HepG2 (cell line): ENCODE data around the gene TUBA4B. TPM values are rescaled to one million over a fixed set of nuclear protein-coding genes. Genes with fewer than 3 reads are reported as not detected.

Source experiments
- ELF3 ChIP-seq: IDR thresholded peaks from 2 replicates; pipeline ENCODE4 v1.6.1; 2016; ENCODE audit warnings: missing genetic modification reagents, missing compliant biosample characterization
- HNRNPL ChIP-seq: fragments of 200-400 bp; formaldehyde crosslinking; IDR thresholded peaks from 2 replicates; pipeline ENCODE4 v1.6.1; 2017; ENCODE audit warnings: mild to moderate bottlenecking, low read depth, low read length
- KAT7 ChIP-seq: IDR thresholded peaks from 2 replicates; pipeline ENCODE4 v1.6.1; 2018; ENCODE audit warnings: borderline replicate concordance, missing compliant biosample characterization
- MED13 ChIP-seq: sonication (generic); formaldehyde crosslinking; IDR thresholded peaks from 2 replicates; pipeline ENCODE4 v1.5.0; 2020; ENCODE audit warnings: missing genetic modification reagents
- MTF2 ChIP-seq: sonication (generic); formaldehyde crosslinking; IDR thresholded peaks from 2 replicates; pipeline ENCODE4 v1.5.0; 2020; ENCODE audit warnings: missing genetic modification reagents, borderline replicate concordance
- NFE2L2 ChIP-seq: fragments of 150-350 bp; IDR thresholded peaks from 2 replicates; pipeline ENCODE4 v1.6.1; 2014; ENCODE audit warnings: low read length
- NFKB2 ChIP-seq: sonication (generic); formaldehyde crosslinking; IDR thresholded peaks from 2 replicates; pipeline ENCODE4 v1.4.0; 2020; ENCODE audit warnings: missing genetic modification reagents, borderline replicate concordance
- SMARCC2 ChIP-seq: fragments of 450-650 bp; IDR thresholded peaks from 2 replicates; pipeline ENCODE4 v1.6.1; 2017; ENCODE audit warnings: antibody characterized with exemption, mild to moderate bottlenecking
- TBP ChIP-seq: sonication (generic); formaldehyde crosslinking; IDR thresholded peaks from 2 replicates; pipeline ENCODE4 v1.5.0; 2020; ENCODE audit warnings: missing genetic modification reagents
- TOPORS ChIP-seq: sonication (generic); formaldehyde crosslinking; IDR thresholded peaks from 2 replicates; pipeline ENCODE4 v1.8.0; 2023; ENCODE audit warnings: mild to moderate bottlenecking, missing genetic modification reagents
- ZFP62 ChIP-seq: sonication (generic); formaldehyde crosslinking; IDR thresholded peaks from 2 replicates; pipeline ENCODE4 v1.4.0; 2020; ENCODE audit warnings: missing genetic modification reagents
- ZFY ChIP-seq: sonication (generic); formaldehyde crosslinking; IDR thresholded peaks from 2 replicates; pipeline ENCODE4 v1.4.0; 2020; ENCODE audit warnings: missing genetic modification reagents
- ZKSCAN1 ChIP-seq: fragments of 150-350 bp; IDR thresholded peaks from 2 replicates; pipeline ENCODE4 v1.6.1; 2014; ENCODE audit warnings: low read length
- ZNF225 ChIP-seq: sonication (generic); formaldehyde crosslinking; IDR thresholded peaks from 2 replicates; pipeline ENCODE4 v1.4.0; 2020; ENCODE audit warnings: mild to moderate bottlenecking, missing genetic modification reagents
- ZNF256 ChIP-seq: sonication (generic); formaldehyde crosslinking; conservative IDR thresholded peaks from 2 replicates; pipeline ENCODE4 v1.4.0; 2020; ENCODE audit warnings: missing genetic modification reagents
- ZNF572 ChIP-seq: sonication (generic); formaldehyde crosslinking; IDR thresholded peaks from 2 replicates; pipeline ENCODE4 v1.5.1; 2020; ENCODE audit warnings: mild to moderate bottlenecking, missing genetic modification reagents
- ZNF577 ChIP-seq: sonication (generic); formaldehyde crosslinking; IDR thresholded peaks from 2 replicates; pipeline ENCODE4 v1.4.0; 2020; ENCODE audit warnings: mild to moderate bottlenecking, low read depth, missing genetic modification reagents, borderline replicate concordance
- ZNF615 ChIP-seq: sonication (generic); formaldehyde crosslinking; IDR thresholded peaks from 2 replicates; pipeline ENCODE4 v1.5.0; 2020; ENCODE audit warnings: mild to moderate bottlenecking, missing genetic modification reagents, borderline replicate concordance
- ZSCAN5A ChIP-seq: sonication (generic); formaldehyde crosslinking; IDR thresholded peaks from 2 replicates; pipeline ENCODE4 v1.8.0; 2022; ENCODE audit warnings: mild to moderate bottlenecking, missing genetic modification reagents, borderline replicate concordance
- polyA plus RNA-seq, 8 experiments: library from polyadenylated mRNA; depleted of rRNA in 3 of 8; stranded (reverse) in 7 of 8; unstranded in 1 of 8; fragments of >200 nt; fragmentation: Illumina TruSeq in 4 of 8; extraction: Trizol in 4 of 8; gene quantifications; 2 replicates each; pipeline versions ENCODE4 v1.2.1 to v1.2.3, GENCODE V29; 2011 to 2016; ENCODE audit warnings: low read depth in 4 of 8, missing spikeins in 1 of 8, mixed read lengths in 1 of 8; ENCODE audit not compliant: insufficient read depth in 1 of 8
- total RNA-seq, 5 experiments: library from RNA; depleted of rRNA; stranded (reverse); fragments of >200 nt; fragmentation: Illumina TruSeq; extraction: Trizol; gene quantifications; 2 replicates each; pipeline ENCODE4 v1.2.3, GENCODE V29; 2016; ENCODE audit warnings: low read depth in 1 of 5
- TF ChIP-seq, protein P1 (sequence below): sonication (generic); formaldehyde crosslinking; conservative IDR thresholded peaks from 2 replicates; pipeline ENCODE4 v1.8.0; 2022; ENCODE audit warnings: low read depth, missing genetic modification reagents
- TF ChIP-seq, protein P2 (sequence below): sonication (generic); formaldehyde crosslinking; IDR thresholded peaks from 2 replicates; pipeline ENCODE4 v1.4.0; 2020; ENCODE audit warnings: low read depth, missing genetic modification reagents
- TF ChIP-seq, protein P3 (sequence below): IDR thresholded peaks from 2 replicates; pipeline ENCODE4 v1.6.1; 2016

The TUBA4B gene
- total and polyA plus RNA-seq, 2 of the 13 experiments (the other 11 are each of a cell fraction or from before 2014, with no cell fraction given), result 0.18 to 0.22 TPM

- 0 out of 2 replicates have a peak, but pooled peaks have one; percentile 64 for TF ChIP-seq TBP (CRISPR knock-in tag)
- TF ChIP-seq ZFP62 (CRISPR knock-in tag), result no peak
- TF ChIP-seq ZNF615, result no peak
- TF ChIP-seq SMARCC2, result no peak
- TF ChIP-seq, protein P1, sequence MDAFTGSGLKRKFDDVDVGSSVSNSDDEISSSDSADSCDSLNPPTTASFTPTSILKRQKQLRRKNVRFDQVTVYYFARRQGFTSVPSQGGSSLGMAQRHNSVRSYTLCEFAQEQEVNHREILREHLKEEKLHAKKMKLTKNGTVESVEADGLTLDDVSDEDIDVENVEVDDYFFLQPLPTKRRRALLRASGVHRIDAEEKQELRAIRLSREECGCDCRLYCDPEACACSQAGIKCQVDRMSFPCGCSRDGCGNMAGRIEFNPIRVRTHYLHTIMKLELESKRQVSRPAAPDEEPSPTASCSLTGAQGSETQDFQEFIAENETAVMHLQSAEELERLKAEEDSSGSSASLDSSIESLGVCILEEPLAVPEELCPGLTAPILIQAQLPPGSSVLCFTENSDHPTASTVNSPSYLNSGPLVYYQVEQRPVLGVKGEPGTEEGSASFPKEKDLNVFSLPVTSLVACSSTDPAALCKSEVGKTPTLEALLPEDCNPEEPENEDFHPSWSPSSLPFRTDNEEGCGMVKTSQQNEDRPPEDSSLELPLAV (CRISPR knock-in tag), result no peak
- peak; percentile 72 for TF ChIP-seq ELF3 (CRISPR knock-in tag)
- TF ChIP-seq ZSCAN5A (CRISPR knock-in tag), result peak; percentile 60; the same call in 1 of the 2 replicates
- TF ChIP-seq KAT7 (CRISPR knock-in tag), result no peak; the same call in 1 of the 2 replicates
- 0 out of 2 replicates have a peak, but pooled peaks have one; percentile 33 for TF ChIP-seq ZNF572 (CRISPR knock-in tag)
- TF ChIP-seq ZFY (CRISPR knock-in tag), result peak; percentile 82
- TF ChIP-seq ZKSCAN1, result no peak
- TF ChIP-seq, protein P2, sequence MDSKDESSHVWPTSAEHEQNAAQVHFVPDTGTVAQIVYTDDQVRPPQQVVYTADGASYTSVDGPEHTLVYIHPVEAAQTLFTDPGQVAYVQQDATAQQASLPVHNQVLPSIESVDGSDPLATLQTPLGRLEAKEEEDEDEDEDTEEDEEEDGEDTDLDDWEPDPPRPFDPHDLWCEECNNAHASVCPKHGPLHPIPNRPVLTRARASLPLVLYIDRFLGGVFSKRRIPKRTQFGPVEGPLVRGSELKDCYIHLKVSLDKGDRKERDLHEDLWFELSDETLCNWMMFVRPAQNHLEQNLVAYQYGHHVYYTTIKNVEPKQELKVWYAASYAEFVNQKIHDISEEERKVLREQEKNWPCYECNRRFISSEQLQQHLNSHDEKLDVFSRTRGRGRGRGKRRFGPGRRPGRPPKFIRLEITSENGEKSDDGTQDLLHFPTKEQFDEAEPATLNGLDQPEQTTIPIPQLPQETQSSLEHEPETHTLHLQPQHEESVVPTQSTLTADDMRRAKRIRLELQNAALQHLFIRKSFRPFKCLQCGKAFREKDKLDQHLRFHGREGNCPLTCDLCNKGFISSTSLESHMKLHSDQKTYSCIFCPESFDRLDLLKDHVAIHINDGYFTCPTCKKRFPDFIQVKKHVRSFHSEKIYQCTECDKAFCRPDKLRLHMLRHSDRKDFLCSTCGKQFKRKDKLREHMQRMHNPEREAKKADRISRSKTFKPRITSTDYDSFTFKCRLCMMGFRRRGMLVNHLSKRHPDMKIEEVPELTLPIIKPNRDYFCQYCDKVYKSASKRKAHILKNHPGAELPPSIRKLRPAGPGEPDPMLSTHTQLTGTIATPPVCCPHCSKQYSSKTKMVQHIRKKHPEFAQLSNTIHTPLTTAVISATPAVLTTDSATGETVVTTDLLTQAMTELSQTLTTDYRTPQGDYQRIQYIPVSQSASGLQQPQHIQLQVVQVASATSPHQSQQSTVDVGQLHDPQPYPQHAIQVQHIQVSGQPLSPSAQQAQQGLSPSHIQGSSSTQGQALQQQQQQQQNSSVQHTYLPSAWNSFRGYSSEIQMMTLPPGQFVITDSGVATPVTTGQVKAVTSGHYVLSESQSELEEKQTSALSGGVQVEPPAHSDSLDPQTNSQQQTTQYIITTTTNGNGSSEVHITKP (CRISPR knock-in tag), result peak; percentile 71; the same call in 1 of the 2 replicates
- TF ChIP-seq ZNF256, result no peak
- TF ChIP-seq MTF2, result 0 out of 2 replicates have a peak, but pooled peaks have one; percentile 77
- TF ChIP-seq, protein P3, sequence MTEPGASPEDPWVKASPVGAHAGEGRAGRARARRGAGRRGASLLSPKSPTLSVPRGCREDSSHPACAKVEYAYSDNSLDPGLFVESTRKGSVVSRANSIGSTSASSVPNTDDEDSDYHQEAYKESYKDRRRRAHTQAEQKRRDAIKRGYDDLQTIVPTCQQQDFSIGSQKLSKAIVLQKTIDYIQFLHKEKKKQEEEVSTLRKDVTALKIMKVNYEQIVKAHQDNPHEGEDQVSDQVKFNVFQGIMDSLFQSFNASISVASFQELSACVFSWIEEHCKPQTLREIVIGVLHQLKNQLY (CRISPR knock-in tag), result no peak
- peak; percentile 59; the same call in 1 of the 2 replicates for TF ChIP-seq ZNF225 (CRISPR knock-in tag)
- no peak; the same call in 1 of the 2 replicates for TF ChIP-seq NFKB2 (CRISPR knock-in tag)
- no peak for TF ChIP-seq MED13
- no peak for TF ChIP-seq NFE2L2
- no peak for TF ChIP-seq ZNF577 (CRISPR knock-in tag)
- TF ChIP-seq TOPORS (CRISPR knock-in tag), result peak; percentile 88
- TF ChIP-seq HNRNPL, result peak; percentile 43; the same call in 1 of the 2 replicates
These were observed 46.5 kb upstream of the TUBA4B start, which contains the start of gene ZFAND2B (continued) for GRCh38 chr2:219206328-219207133.
